GM12891 (cell line): Measurements from ENCODE around the gene MUC5AC.
"Not testable (repeated sequence)": the region's sequence is repeated elsewhere in the genome, so short reads cannot be mapped to it uniquely, and the experiment has no call there.

Source experiments
- DNase-seq: peaks from one replicate; pipeline ENCODE4 v3.0.0; 2011; ENCODE audit warnings: low spot score; ENCODE audit not compliant: insufficient read length
- FAIRE-seq: peaks from 2 replicates; lab custom pipeline; 2011; peaks lifted over from hg19 to GRCh38; lab: Jason Lieb, UNC
- PAX5 ChIP-seq: IDR thresholded peaks from 2 replicates; pipeline ENCODE4 v1.6.1; 2011; ENCODE audit warnings: low read length, moderate library complexity, mild to moderate bottlenecking; ENCODE audit not compliant: insufficient read depth, severe bottlenecking
- POLR2A ChIP-seq: IDR thresholded peaks from 2 replicates; pipeline ENCODE4 v1.6.1; 2011; ENCODE audit warnings: low read depth, low read length, control low read depth
- POLR2AphosphoS5 ChIP-seq: IDR thresholded peaks from 2 replicates; pipeline ENCODE4 v1.6.1; 2011; ENCODE audit warnings: low read depth, low read length, control low read depth
- POU2F2 ChIP-seq: IDR thresholded peaks from 2 replicates; pipeline ENCODE4 v1.6.1; 2011; ENCODE audit warnings: low read depth, mild to moderate bottlenecking, control low read depth, low read length, moderate library complexity
- SPI1 ChIP-seq: IDR thresholded peaks from 2 replicates; pipeline ENCODE4 v1.6.1; 2011; ENCODE audit warnings: low read depth, low read length, control low read depth
- TAF1 ChIP-seq: IDR thresholded peaks from 2 replicates; pipeline ENCODE4 v1.6.1; 2011; ENCODE audit warnings: low read depth, low read length, control low read depth

MUC5AC gene

DNA sequence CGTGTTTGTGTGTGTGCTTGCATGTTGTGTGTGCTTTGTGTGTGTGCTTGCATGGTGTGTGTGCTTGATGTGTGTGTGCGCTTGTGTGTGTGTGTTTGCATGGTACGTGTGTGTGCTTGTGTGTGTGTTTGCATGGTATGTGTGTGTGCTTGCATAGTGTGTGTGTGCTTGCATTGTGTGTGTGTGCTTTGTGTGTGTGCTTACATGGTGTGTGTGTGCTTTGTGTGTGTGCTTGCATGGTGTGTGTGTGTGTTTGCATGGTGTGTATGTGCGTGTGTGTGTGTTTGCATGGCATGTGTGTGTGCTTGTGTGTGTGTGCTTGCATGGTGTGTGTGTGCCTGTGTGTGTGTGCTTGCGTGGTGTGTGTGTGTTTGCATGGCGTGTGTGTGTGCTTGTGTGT lies 10.0 kb upstream of the MUC5AC start:
- TF ChIP-seq POU2F2, result no peak
- TF ChIP-seq SPI1, result no peak
- TF ChIP-seq PAX5, result no peak
- no peak for TF ChIP-seq POLR2A
- no peak for TF ChIP-seq TAF1
- TF ChIP-seq POLR2AphosphoS5, result no peak
- peak; percentile 82 for FAIRE-seq
- no peak for DNase-seq

DNA sequence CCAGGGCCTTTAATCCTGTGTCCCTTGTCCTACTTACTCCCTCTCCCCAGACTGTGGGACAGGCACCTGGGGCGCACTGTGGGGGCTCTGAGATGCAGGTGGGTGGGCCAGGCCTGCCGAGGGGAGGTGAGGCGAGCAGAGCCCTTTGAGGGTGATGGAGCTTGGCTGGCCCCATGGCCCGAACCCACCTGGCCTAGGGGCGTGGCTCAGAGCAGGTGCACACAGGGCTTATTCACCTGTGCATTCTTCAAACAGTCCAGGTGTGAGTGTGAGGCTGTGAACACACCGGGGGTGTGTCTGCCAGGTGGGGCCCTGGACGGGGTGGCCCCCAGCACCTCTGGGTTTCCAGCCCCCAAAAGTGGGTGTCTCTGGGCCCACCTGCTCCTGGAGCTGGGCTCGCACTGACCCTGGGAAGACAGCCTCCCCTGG lies 9.0 kb upstream of the MUC5AC start:
- TF ChIP-seq TAF1 (no peak), POLR2A (no peak), POU2F2 (no peak), PAX5 (no peak), POLR2AphosphoS5 (no peak), SPI1 (no peak)
- FAIRE-seq (no peak), DNase-seq (no peak)

DNA sequence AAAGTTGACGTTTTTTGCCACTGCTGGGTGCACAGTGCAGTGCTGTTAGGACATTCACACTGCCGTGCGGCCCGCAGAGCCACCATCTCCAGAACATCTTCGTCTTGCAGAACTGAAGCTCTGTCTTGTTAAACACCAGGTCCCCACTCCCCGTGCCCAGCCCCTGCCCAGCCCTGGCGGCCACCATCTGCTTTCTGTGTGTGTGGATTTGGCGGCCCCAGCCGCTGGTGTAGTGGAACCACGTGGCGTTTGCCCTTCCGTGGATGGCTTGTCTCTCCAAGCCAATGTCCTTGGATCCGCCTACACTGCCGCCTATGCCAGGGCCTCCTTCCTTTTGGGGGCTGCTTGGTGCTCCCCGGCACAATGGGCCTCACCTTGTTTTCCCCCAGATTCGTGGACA lies 8.2 kb upstream of the MUC5AC start:
- no peak for DNase-seq
- TF ChIP-seq POLR2AphosphoS5, result no peak
- no peak for TF ChIP-seq POU2F2
- TF ChIP-seq SPI1, result no peak
- TF ChIP-seq POLR2A, result no peak
- no peak for TF ChIP-seq PAX5
- TF ChIP-seq TAF1, result no peak
- FAIRE-seq, result no peak

DNA sequence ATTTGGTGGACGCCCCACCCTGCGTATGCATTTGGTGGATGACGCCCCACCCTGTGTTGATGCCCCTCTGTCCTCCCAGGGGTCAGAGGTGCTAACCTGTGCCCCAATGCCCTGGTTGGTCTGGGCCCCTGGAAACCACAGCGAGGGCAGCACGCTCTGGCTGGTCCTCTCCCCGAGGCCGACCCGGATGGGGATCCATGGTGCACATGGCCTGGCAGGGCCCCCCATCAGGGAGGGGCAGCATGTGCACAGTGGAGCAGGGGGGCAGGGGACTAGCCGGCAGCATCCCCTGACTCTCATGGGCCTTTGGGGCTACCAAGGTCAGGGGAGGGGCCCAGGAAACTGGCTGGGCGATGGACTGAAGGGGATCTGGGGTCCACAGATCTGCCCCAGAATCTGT lies 7.6 kb upstream of the MUC5AC start:
- FAIRE-seq (no peak), DNase-seq (no peak)
- TF ChIP-seq PAX5 (no peak), POLR2A (no peak), TAF1 (no peak), SPI1 (no peak), POLR2AphosphoS5 (no peak), POU2F2 (no peak)

DNA sequence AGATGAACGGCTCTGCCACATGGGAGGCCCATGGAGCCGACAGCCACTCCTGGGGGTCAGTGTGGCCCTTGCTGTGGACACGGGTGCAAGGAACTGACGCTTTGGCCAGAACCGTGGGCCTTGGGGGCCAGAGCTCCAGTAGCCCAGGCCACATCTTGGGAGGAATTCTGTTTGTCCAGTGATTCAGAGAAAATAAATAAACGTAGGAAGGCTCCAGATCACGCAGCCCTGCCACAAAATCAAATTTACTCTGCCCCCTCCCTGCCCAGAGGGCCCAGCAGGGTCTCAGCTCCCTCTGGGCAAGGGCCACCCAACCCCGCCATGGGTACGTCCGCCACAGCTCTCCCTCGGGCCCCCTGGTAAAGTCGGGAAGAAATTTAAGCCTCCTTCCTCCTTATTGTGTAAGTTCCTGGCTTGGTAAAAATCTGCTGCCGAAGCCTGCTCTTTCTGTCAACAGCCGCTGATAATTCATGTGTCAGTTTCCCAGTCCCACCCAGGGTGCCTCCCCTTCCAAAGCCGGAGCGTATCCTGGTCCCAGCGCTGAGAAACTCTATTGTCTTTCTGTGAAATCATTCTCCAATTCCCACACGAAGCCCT lies 6.9 kb upstream of the MUC5AC start:
- TF ChIP-seq POLR2A, result no peak
- TF ChIP-seq POU2F2, result no peak
- TF ChIP-seq PAX5, result no peak
- TF ChIP-seq SPI1, result no peak
- no peak for TF ChIP-seq TAF1
- TF ChIP-seq POLR2AphosphoS5, result no peak
- FAIRE-seq (no peak), DNase-seq (no peak)

DNA sequence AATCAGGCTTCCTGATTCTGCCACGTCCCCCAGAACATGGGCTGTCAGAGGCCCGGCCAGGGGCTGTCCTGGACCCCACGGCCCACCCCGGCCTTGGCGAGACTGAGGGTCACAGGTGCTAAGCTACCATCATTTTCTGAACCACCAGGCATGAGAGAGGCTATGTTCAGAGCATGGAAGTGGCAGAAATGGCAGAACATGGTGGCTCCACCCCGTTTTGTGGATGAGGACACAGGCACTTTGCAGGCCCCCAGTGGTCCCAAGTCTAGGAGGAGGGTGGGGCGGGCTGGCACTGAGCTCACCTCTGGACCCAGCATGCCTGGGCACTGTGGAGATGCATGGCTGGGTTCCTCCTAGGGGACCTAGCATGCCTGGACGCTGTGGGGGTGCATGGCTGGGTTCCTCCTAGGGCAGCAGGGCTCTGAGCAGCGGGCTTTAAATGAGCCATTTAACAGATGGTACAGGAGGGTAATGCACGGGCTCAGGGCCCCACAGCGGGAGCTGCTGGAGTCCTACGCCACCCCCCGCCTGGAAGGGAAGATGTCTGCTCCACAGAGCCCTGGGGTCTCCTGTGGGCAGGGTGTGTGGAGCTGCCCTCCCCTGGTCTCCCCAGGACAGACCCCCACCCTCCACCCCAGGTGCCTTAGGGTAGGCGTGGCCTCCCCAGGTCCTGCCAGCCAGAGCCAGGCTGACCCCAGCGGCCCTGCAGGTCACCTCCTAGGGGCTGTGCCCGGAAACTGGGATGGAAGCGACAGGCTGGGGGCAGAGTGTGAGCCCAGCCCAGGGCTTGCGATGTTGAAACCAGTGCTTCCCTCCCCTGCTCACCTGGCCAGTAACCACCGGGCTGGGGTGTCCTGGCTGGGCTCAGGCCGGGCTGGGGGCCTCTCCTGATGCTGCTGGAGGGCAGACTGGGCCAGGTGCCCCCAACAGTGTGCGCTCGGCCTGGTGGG lies 6.1 kb upstream of the MUC5AC start:
- no peak for FAIRE-seq
- TF ChIP-seq SPI1, result no peak
- TF ChIP-seq POU2F2, result no peak
- DNase-seq, result no peak

DNA sequence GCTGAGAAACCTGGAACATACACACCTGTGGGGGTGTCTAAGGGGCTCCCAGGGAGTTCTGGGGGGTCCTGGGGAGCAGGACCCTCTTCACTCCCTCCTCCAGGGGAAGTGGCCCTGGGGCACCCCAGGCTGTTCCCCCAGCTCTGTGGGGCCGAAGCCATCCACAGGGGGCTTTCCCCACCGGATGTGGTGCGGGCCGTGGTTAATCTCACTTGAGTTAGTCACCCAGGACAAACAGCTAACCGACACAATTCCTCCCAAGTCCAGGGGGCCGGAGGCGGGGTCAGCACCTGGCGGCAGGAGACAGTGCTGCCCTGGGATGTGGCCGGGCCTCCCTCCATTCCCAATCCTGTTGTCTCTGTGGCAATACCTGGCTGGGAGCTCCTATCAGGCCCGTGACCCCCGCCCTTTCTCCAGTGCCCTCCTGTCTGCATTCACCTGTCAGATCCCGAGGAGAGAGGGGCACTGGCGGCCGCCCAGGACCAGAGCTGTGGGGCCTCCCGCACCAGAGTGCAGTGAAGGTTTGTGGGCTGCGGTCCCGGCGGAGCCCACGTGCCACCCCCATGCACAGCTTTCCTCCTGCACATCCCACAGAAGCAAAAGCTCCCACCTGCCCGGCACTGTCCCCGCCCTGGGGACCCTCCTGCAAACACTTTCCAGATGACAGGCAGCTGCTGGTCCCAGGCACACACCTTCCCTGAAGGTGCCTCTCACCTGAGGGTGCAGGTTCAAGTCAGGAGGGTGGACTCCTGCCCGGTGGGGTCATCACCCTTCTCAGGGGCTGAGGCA lies 5.2 kb upstream of the MUC5AC start:
- FAIRE-seq (no peak), DNase-seq (no peak)
- peak; percentile 22; the same call in 1 of the 2 replicates for TF ChIP-seq SPI1
- TF ChIP-seq POLR2AphosphoS5, result no peak
- TF ChIP-seq POLR2A, result no peak

DNA sequence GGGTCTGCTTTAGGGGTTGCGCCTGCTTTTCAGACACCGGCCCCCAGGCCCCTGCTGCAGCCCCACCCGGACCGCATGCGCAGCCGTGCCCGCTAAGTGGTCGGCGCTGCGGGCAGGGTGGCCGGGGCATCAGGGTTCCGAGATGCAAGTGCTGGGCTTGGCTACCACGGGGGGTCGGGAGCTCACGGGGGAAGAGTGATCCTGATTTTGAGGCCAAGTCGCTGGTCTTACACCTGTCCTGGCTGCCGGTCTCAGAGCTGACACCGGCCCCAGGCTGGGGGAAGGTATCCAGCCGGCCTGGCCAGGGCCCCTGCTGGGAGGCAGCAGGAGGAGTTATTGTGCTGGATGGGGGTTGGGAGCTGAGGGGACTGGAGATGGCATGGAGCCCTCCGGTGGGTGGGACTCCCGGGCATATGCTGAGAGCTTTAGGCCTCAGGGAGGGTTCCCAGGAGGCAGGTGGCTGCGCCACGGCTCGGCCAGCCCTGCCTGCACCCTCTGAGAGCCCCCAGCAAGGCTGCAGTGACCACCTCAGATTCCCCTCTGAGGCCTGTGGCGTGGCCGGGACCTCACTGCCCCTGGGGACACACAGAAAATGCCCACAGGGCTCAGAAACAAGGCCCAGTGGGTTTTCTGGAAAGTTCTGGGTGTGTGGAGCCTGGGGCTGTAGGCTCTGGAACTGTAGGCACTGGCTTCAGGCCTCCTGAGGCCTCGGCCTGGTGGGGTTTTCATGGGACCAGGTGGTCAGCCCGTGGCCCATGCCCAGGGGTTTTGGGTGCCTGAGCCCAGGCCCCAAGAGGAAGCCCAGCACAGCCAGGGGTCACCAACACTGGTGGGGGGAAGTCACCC lies 4.4 kb upstream of the MUC5AC start:
- TF ChIP-seq POLR2A (no peak), POLR2AphosphoS5 (no peak), PAX5 (no peak)
- no peak for FAIRE-seq
- DNase-seq, result no peak

DNA sequence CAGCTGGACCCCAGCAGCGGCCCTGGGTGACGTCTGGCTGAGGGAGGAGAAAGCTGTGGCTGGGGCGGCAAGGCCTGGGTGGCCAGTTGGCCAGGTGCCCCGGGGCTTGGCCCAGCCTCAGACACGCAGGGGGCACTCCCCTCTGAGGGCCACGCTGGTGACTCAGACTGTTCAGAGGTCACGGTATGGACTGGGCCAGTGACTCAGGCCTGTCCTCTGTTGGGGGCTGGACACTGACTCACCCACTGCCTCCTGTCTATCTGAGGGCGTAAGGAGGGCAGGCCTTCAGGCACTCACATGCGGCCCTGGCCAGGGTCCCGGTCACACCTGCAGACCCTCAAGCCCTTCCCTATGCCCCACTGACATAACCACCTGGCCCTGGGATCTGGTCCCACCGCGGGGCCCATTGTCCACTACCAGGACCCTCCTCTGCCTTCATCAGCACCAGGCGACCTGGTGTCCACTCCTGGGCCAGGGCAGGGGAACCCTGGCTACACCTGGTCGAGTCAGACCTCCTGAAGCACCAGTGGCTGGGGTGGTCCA lies 3.7 kb upstream of the MUC5AC start:
- no peak for TF ChIP-seq POLR2A
- TF ChIP-seq POLR2AphosphoS5, result no peak
- no peak for TF ChIP-seq PAX5
- no peak for TF ChIP-seq SPI1
- TF ChIP-seq POU2F2, result no peak
- TF ChIP-seq TAF1, result no peak
- DNase-seq (no peak), FAIRE-seq (no peak)

DNA sequence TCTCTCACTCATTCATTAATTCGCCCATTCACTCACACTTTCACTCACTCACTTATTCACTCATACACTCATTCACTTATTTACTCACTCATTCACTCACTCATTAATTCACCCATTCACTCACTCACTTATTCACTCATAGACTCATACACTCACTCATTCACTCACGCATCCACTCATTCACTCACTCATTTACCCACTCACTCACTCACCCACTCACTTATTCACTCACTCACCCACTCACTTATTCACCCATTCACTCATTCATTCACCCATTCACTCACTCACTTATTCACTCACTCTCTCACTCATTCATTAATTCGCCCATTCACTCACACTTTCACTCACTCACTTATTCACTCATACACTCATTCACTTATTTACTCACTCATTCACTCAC lies 3.1 kb upstream of the MUC5AC start:
- not testable (repeated sequence) for FAIRE-seq, DNase-seq
